WTC11 (cell line): ENCODE data around the gene UBE2D2. TPM values are rescaled to one million over a fixed set of nuclear protein-coding genes. Genes with fewer than 3 reads are reported as not detected.

Source experiments
- ATAC-seq: fragments of 200-7000 bp; cut with Tn5 transposase; 2 replicates; pipeline ENCODE4 v1.10.0; 2021; ENCODE audit warnings: mild to moderate bottlenecking, moderate library complexity
- CTCF ChIA-PET: fragments of 300-600 bp; sonication (Branson Sonifier 250); formaldehyde crosslinking; loops from one replicate; lab custom pipeline; 2021; ENCODE audit warnings: antibody characterized with exemption; lab: Charles Lee
- POLR2A ChIA-PET: fragments of 350-600 bp; sonication (Branson Sonifier 250); formaldehyde crosslinking; loops from one replicate; lab custom pipeline; 2021; ENCODE audit warnings: antibody characterized with exemption; lab: Charles Lee
- DNase-seq: peaks from one replicate; pipeline ENCODE4 v3.0.0; 2021; ENCODE audit warnings: low spot score
- H3K27ac Mint-ChIP-seq: 2 replicates; pipeline ENCODE4 v1.8.0; 2021; ENCODE audit warnings: mixed read lengths
- H3K27me3 Mint-ChIP-seq: 2 replicates; pipeline ENCODE4 v1.8.0; 2021; ENCODE audit warnings: low read depth, mild to moderate bottlenecking, moderate library complexity, mixed read lengths
- H3K36me3 Mint-ChIP-seq: 2 replicates; pipeline ENCODE4 v1.8.0; 2021; ENCODE audit warnings: mixed read lengths
- H3K4me1 Mint-ChIP-seq: 2 replicates; pipeline ENCODE4 v1.8.0; 2022; ENCODE audit warnings: mixed read lengths
- H3K4me3 Mint-ChIP-seq: 2 replicates; pipeline ENCODE4 v1.8.0; 2021; ENCODE audit warnings: mild to moderate bottlenecking, moderate library complexity, mixed read lengths
- H3K9me3 Mint-ChIP-seq: 2 replicates; pipeline ENCODE4 v1.8.0; 2021; ENCODE audit warnings: mixed read lengths
- ARID4B ChIP-seq: sonication (generic); formaldehyde crosslinking; IDR thresholded peaks from 2 replicates; pipeline ENCODE4 v1.8.0; 2023; ENCODE audit warnings: missing genetic modification reagents, mild to moderate bottlenecking, borderline replicate concordance
- CREB1 ChIP-seq: sonication (generic); formaldehyde crosslinking; IDR thresholded peaks from 2 replicates; pipeline ENCODE4 v1.8.0; 2023; ENCODE audit warnings: mild to moderate bottlenecking, missing genetic modification reagents
- MAX ChIP-seq: sonication (generic); formaldehyde crosslinking; IDR thresholded peaks from 2 replicates; pipeline ENCODE4 v1.8.0; 2022; ENCODE audit warnings: mild to moderate bottlenecking, missing genetic modification reagents
- NFATC4 ChIP-seq: fragments of 250-450 bp; sonication (Bioruptor Pico); IDR thresholded peaks from 2 replicates; pipeline ENCODE4 v1.9.0; 2021; ENCODE audit warnings: mild to moderate bottlenecking
- RELA ChIP-seq: sonication (generic); formaldehyde crosslinking; IDR thresholded peaks from 2 replicates; pipeline ENCODE4 v1.8.1; 2022; ENCODE audit warnings: missing genetic modification reagents, mild to moderate bottlenecking, borderline replicate concordance
- SMAD4 ChIP-seq: sonication (generic); formaldehyde crosslinking; IDR thresholded peaks from 2 replicates; pipeline ENCODE4 v1.8.0; 2022; ENCODE audit warnings: mild to moderate bottlenecking, missing genetic modification reagents
- SP1 ChIP-seq: sonication (generic); formaldehyde crosslinking; conservative IDR thresholded peaks from 2 replicates; pipeline ENCODE4 v1.8.1; 2022; ENCODE audit warnings: missing genetic modification reagents
- TEAD1 ChIP-seq: sonication (generic); formaldehyde crosslinking; IDR thresholded peaks from 2 replicates; pipeline ENCODE4 v1.8.0; 2022; ENCODE audit warnings: mild to moderate bottlenecking, missing genetic modification reagents
- TEAD4 ChIP-seq: sonication (generic); formaldehyde crosslinking; IDR thresholded peaks from 2 replicates; pipeline ENCODE4 v1.8.0; 2022; ENCODE audit warnings: mild to moderate bottlenecking, missing genetic modification reagents
- ZNF121 ChIP-seq: sonication (generic); formaldehyde crosslinking; IDR thresholded peaks from 2 replicates; pipeline ENCODE4 v1.8.0; 2023; ENCODE audit warnings: missing genetic modification reagents
- ZNF396 ChIP-seq: fragments of 250-450 bp; sonication (Bioruptor Pico); IDR thresholded peaks from 2 replicates; pipeline ENCODE4 v1.8.0; 2021; ENCODE audit warnings: mild to moderate bottlenecking, moderate library complexity, borderline replicate concordance
- ZNF532 ChIP-seq: fragments of 250-450 bp; sonication (Bioruptor Pico); IDR thresholded peaks from 2 replicates; pipeline ENCODE4 v1.9.0; 2021; ENCODE audit warnings: mild to moderate bottlenecking, borderline replicate concordance
- total RNA-seq: library from RNA; stranded (reverse); gene quantifications from 3 replicates; pipeline ENCODE4 v1.2.3, GENCODE V29; 2021
- TF ChIP-seq, protein P1 (sequence below): sonication (generic); formaldehyde crosslinking; IDR thresholded peaks from 2 replicates; pipeline ENCODE4 v1.8.1; 2022; ENCODE audit warnings: missing genetic modification reagents, borderline replicate concordance
- TF ChIP-seq, protein P2 (sequence below): sonication (generic); formaldehyde crosslinking; IDR thresholded peaks from 2 replicates; pipeline ENCODE4 v1.8.1; 2023; ENCODE audit warnings: mild to moderate bottlenecking, moderate library complexity, missing genetic modification reagents
- TF ChIP-seq, protein P3 (sequence below): sonication (generic); formaldehyde crosslinking; IDR thresholded peaks from 2 replicates; pipeline ENCODE4 v1.8.0; 2022; ENCODE audit warnings: missing genetic modification reagents

The UBE2D2 gene
- total RNA-seq, 1 experiment from 2014 or later, result 183 TPM

- no peak for TF ChIP-seq TEAD4 (CRISPR knock-in tag)
- no peak for TF ChIP-seq CREB1
- no peak for TF ChIP-seq ZNF532
- peak; percentile 73; the same call in 1 of the 2 replicates for TF ChIP-seq SP1 (CRISPR knock-in tag)
- TF ChIP-seq, protein P1, sequence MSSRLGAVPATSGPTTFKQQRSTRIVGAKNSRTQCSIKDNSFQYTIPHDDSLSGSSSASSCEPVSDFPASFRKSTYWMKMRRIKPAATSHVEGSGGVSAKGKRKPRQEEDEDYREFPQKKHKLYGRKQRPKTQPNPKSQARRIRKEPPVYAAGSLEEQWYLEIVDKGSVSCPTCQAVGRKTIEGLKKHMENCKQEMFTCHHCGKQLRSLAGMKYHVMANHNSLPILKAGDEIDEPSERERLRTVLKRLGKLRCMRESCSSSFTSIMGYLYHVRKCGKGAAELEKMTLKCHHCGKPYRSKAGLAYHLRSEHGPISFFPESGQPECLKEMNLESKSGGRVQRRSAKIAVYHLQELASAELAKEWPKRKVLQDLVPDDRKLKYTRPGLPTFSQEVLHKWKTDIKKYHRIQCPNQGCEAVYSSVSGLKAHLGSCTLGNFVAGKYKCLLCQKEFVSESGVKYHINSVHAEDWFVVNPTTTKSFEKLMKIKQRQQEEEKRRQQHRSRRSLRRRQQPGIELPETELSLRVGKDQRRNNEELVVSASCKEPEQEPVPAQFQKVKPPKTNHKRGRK (CRISPR knock-in tag), result no peak
- no peak for TF ChIP-seq RELA
- TF ChIP-seq MAX (CRISPR knock-in tag), result peak; percentile 49; the same call in 1 of the 2 replicates
- no peak for TF ChIP-seq SMAD4 (CRISPR knock-in tag)
- no peak for TF ChIP-seq ZNF121 (CRISPR knock-in tag)
- TF ChIP-seq, protein P2, sequence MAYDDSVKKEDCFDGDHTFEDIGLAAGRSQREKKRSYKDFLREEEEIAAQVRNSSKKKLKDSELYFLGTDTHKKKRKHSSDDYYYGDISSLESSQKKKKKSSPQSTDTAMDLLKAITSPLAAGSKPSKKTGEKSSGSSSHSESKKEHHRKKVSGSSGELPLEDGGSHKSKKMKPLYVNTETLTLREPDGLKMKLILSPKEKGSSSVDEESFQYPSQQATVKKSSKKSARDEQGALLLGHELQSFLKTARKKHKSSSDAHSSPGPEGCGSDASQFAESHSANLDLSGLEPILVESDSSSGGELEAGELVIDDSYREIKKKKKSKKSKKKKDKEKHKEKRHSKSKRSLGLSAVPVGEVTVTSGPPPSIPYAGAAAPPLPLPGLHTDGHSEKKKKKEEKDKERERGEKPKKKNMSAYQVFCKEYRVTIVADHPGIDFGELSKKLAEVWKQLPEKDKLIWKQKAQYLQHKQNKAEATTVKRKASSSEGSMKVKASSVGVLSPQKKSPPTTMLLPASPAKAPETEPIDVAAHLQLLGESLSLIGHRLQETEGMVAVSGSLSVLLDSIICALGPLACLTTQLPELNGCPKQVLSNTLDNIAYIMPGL (CRISPR knock-in tag), result peak; percentile 70; the same call in 1 of the 2 replicates
- no peak for TF ChIP-seq ARID4B (CRISPR knock-in tag)
- TF ChIP-seq NFATC4 (CRISPR knock-in tag), result no peak
Observed at GRCh38 chr5:139637438-139638089, 76.4 kb downstream of the UBE2D2 start (continued).

DNA sequence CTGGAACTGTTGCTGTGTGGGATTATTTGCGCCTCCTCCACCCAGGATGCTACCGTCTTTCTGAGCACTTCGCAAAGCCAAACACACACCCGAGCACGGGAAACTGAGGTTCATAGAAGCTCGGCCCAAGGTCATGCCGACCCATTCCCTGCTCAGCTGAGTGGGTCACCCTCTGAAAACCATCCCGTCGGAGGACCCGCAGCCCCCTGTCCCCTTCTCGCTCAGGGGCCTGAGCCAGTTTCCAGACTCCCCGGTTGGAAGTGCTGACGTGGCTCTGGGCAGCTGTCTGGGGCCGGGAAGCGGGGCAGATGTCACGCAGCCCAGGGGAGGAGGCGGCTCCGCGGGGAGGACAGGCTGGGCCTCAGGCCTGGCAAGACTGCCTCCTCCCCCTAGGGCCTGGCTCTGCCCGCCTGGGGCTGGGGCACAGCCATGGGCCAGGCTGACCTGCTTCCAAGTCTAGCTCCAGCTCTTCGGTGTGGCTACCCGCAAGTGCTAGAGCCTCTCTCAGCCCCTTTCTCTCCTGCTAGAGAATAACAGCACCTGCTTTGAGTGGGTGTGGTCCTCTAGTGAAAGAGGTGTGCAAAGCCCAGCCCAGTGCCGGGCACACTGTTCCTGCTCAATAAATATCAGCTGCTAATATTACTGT lies 77.1 kb downstream of the UBE2D2 start:
- Mint-ChIP-seq H3K4me1 (peaks cover 87% of the 10 kb centered on the region), H3K27ac (peak overlapping the region; percentile 93), H3K4me3 (peak overlapping the region; percentile 64), H3K27me3 (no peaks in the 10 kb centered on the region), H3K9me3 (no peaks in the 10 kb centered on the region), H3K36me3 (no peaks in the 10 kb centered on the region)
- peak; percentile 6 for ATAC-seq
- ChIA-PET POLR2A (interaction anchor here (0.6 to 4.8 kb wide), 9 partner anchors 10 to 110 kb away, joined by 3 to 54 read pairs (median 4); partner anchors contain the start of gene CXXC5), CTCF (interaction anchor here (0.6 to 12.0 kb wide), 14 partner anchors 13 to 404 kb away, joined by 3 to 247 read pairs (median 6); partner anchors contain the start of gene CXXC5)
- DNase-seq, result peak; percentile 54
- TF ChIP-seq, protein P2 (CRISPR knock-in tag), result 0 out of 2 replicates have a peak, but pooled peaks have one; percentile 9
- TF ChIP-seq, protein P3, sequence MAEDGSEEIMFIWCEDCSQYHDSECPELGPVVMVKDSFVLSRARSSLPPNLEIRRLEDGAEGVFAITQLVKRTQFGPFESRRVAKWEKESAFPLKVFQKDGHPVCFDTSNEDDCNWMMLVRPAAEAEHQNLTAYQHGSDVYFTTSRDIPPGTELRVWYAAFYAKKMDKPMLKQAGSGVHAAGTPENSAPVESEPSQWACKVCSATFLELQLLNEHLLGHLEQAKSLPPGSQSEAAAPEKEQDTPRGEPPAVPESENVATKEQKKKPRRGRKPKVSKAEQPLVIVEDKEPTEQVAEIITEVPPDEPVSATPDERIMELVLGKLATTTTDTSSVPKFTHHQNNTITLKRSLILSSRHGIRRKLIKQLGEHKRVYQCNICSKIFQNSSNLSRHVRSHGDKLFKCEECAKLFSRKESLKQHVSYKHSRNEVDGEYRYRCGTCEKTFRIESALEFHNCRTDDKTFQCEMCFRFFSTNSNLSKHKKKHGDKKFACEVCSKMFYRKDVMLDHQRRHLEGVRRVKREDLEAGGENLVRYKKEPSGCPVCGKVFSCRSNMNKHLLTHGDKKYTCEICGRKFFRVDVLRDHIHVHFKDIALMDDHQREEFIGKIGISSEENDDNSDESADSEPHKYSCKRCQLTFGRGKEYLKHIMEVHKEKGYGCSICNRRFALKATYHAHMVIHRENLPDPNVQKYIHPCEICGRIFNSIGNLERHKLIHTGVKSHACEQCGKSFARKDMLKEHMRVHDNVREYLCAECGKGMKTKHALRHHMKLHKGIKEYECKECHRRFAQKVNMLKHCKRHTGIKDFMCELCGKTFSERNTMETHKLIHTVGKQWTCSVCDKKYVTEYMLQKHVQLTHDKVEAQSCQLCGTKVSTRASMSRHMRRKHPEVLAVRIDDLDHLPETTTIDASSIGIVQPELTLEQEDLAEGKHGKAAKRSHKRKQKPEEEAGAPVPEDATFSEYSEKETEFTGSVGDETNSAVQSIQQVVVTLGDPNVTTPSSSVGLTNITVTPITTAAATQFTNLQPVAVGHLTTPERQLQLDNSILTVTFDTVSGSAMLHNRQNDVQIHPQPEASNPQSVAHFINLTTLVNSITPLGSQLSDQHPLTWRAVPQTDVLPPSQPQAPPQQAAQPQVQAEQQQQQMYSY (CRISPR knock-in tag), result peak; percentile 88
- TF ChIP-seq ZNF396, result no peak
- TF ChIP-seq TEAD1 (CRISPR knock-in tag), result no peak
